AG04449 (cell line): Measurements from ENCODE around the gene COL13A1.

Experiments
- CTCF ChIA-PET: fragments of 350-600 bp; formaldehyde crosslinking; extraction: SDS; loops from one replicate; lab custom pipeline; 2021; ENCODE audit warnings: antibody characterized with exemption; lab: Yijun Ruan, JAX
- POLR2A ChIA-PET: fragments of 400-600, 350-600 bp; formaldehyde crosslinking; extraction: SDS; loops from one replicate; lab custom pipeline; 2020; ENCODE audit warnings: antibody characterized with exemption, inconsistent platforms; lab: Yijun Ruan, JAX
- DNase-seq: peaks from one replicate; pipeline ENCODE4 v3.0.0-alpha.2; 2010; ENCODE audit warnings: low read depth, low spot score
- H3K4me3 ChIP-seq: 2 replicates; pipeline ENCODE4 v1.5.1; 2011; ENCODE audit warnings: low read depth, mild to moderate bottlenecking, control low read depth, low read length
- TF ChIP-seq, protein P1 (sequence below): IDR thresholded peaks from one replicate; pipeline ENCODE4 v1.5.1; 2011; ENCODE audit warnings: mild to moderate bottlenecking, moderate library complexity, low read length, control low read depth, inconsistent platforms; ENCODE audit not compliant: insufficient read depth; ENCODE audit errors: missing control alignments

Gene COL13A1

DNA sequence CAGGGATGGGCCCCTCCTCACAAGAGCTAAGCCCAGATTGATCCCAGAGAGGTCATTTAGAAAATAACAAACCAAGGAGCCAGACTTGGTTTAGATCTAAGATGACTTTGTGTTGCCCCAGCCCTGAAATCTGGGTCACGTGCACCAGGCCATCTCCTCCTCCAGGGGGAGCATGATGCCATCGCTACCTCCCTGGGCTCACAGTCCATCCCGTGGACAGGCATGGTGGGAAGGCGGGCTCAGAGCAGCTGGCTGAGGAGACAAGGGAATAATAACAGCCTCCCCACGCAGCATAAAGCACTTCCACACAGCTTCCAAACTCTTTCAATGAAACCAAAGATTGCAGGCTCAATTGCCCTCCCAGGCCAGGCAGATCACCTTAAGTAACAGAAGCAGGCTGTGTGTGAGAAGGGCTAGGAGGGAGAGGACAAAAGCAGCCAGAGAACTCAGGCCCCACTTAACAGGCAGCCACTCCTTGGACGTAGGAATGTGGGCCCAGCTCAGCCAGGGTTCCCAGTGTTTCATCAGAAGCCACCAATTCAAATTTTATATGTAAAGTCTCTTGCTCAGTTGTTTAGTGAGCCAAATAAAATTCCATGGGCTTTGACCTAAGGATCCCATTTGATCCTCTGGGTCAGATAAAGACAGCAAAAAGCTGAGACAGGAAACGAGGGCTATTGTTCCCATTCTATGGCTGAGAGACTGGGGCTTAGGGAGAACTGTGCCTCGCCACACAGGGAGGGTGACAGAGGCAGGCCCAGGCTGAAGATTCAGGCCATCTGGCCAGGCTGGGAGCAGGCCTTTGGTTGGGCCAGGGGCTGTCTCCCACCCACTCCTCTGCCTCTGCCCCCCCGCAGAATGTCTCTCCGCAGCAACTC is 100.2 kb downstream of the COL13A1 start:
- no peak for DNase-seq
- CTCF ChIA-PET: interaction anchor here (0.7 to 17.3 kb wide), 31 partner anchors 11 to 243 kb away, joined by 3 to 218 read pairs (median 4); partner anchors contain the start of gene COL13A1
- TF ChIP-seq, protein P1, sequence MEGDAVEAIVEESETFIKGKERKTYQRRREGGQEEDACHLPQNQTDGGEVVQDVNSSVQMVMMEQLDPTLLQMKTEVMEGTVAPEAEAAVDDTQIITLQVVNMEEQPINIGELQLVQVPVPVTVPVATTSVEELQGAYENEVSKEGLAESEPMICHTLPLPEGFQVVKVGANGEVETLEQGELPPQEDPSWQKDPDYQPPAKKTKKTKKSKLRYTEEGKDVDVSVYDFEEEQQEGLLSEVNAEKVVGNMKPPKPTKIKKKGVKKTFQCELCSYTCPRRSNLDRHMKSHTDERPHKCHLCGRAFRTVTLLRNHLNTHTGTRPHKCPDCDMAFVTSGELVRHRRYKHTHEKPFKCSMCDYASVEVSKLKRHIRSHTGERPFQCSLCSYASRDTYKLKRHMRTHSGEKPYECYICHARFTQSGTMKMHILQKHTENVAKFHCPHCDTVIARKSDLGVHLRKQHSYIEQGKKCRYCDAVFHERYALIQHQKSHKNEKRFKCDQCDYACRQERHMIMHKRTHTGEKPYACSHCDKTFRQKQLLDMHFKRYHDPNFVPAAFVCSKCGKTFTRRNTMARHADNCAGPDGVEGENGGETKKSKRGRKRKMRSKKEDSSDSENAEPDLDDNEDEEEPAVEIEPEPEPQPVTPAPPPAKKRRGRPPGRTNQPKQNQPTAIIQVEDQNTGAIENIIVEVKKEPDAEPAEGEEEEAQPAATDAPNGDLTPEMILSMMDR: peak; percentile 84
- POLR2A ChIA-PET: no interaction called here
- no peak overlapping the region for H3K4me3 ChIP-seq

DNA sequence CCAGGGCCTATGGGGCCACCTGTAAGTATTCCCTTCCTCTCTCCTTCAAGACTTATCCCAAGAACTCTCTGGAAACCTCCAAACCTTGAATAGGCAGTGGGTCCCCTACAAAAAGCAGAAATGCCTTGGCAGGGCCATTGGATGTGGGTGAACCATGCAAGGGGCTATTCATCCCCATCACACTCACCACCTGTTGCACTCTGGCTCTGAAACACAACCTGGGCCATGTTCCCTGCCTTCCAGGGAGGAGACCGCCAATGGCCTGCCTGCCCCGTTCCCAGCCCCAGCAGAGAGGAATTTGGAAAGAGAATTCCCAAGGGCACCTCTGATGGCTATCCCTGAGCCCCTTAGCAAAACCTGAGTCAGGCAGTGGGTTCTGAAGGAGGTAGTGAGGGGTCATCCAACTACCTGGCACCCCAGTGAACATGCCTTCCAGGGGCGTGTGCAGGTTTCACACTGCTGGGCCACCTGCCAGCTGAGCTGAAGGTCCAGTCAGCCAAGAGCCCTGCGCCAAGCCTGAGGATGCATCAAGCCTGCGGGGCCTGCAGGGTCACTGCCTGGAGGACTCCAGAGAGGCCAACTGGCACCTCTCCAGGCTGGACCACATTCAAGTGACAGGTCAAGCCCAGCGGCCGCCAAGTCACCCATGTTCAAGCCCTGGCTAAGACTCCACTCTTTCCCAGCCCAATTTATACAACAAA is 101.3 kb downstream of the COL13A1 start:
- CTCF ChIA-PET: interaction anchor here (0.6 to 4.4 kb wide), 6 partner anchors 12 to 116 kb away, joined by 3 to 46 read pairs (median 20); no protein-coding TSS in a partner anchor
- POLR2A ChIA-PET: interaction anchor here (0.5 kb wide), 1 partner anchor 30 kb away, joined by 3 read pairs; no protein-coding TSS in a partner anchor
- no peak for DNase-seq
- TF ChIP-seq, protein P1: no peak
- no peak overlapping the region for H3K4me3 ChIP-seq

DNA sequence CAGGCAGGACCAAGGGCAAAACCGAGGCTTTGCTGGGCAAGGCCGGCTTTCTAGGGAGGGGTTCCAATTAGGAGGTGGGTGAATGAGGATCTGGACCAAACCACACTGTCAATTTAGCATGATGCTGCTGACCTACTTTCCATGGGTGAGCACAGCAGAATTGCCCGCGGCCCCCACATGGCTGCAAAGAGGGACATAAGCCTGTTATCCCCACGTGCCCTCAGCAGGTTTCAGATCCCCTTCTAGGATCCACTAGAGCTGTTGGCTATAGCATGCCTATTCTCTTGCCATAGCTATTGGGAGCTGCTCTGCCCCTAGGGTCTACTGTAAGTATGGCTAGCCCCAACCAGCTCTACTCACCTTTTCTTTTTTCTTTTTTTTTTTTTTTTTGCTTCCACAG is 102.8 kb downstream of the COL13A1 start:
- ChIA-PET POLR2A (no interaction called here), CTCF (interaction anchor here (0.9 to 3.6 kb wide), 6 partner anchors 11 to 262 kb away, joined by 3 to 46 read pairs (median 4); no protein-coding TSS in a partner anchor)
- H3K4me3 ChIP-seq: no peak overlapping the region
- TF ChIP-seq, protein P1: no peak
- DNase-seq: no peak

DNA sequence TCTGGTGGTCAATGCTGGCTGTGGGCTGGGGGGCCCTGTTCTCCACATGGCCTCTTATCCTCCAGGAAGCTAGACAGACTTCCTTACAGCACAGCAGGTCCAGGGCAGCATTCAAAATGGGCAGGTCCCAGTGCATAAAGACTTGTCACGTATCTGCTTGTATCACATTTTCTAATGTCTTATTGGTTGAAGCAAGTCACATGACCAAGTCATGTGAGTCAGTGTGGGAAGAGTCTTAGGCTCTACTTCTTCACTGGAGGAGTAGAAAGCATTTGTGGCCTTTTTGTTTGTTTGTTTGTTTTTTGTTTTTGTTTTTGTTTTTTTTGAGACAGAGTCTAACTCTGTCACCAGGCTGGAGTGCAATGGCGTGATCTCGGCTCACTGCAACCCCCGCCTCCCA is 104.7 kb downstream of the COL13A1 start:
- POLR2A ChIA-PET: no interaction called here
- TF ChIP-seq, protein P1: no peak
- no peak for DNase-seq
- CTCF ChIA-PET: interaction anchor here (1.4 to 3.6 kb wide), 4 partner anchors 9 to 119 kb away, joined by 5 to 46 read pairs (median 8); no protein-coding TSS in a partner anchor
- H3K4me3 ChIP-seq: no peak overlapping the region

DNA sequence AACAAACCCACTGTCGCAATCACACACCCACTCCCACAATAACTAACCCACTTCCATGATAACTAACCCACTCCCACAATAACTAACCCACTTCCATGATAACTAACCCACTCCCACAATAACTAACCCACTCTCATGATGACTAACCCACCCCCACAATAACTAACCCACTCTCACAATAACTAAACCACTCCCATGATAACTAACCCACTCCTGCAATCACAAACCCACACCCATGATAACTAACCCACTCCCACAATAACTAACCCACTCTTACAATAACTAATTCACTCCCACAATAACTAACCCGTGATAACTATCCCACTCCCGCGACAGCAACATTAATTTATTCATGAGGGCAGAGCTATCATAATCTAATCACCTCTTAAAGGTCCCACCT is 105.8 kb downstream of the COL13A1 start:
- H3K4me3 ChIP-seq: no peak overlapping the region
- DNase-seq: no peak
- ChIA-PET POLR2A (no interaction called here), CTCF (interaction anchor here (1.2 to 18.1 kb wide), 4 partner anchors 9 to 263 kb away, joined by 3 to 638 read pairs (median 112); no protein-coding TSS in a partner anchor)
- TF ChIP-seq, protein P1: no peak

DNA sequence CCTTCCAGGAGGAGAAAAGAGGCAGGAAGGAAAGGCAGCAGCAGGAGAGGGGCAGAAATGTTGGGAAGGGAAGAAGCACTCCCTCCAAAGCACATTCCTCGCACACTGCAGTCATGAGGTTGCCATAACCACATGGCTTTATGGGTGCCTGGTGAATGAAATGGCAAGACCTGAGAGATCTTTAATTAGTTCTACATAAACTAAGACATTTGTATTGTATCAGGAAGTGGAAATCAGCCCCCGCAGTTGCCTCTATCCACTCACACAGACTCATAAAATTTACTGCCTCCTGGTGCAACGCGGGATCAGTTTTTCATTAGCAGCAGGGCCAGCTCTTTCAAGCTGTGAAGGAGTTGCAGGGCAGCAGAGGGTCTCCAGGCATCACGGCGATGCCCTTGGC is 106.4 kb downstream of the COL13A1 start:
- TF ChIP-seq, protein P1: no peak
- ChIA-PET CTCF (interaction anchor here (1.2 to 18.1 kb wide), 4 partner anchors 8 to 263 kb away, joined by 3 to 638 read pairs (median 112); no protein-coding TSS in a partner anchor), POLR2A (no interaction called here)
- no peak overlapping the region for H3K4me3 ChIP-seq
- DNase-seq: no peak
